Erythroblast (primary cell): Measurements from ENCODE around the gene PTPRN2.

Experiments
- GATA1 ChIP-seq: IDR thresholded peaks from 2 replicates; pipeline ENCODE4 v1.6.1; 2011; ENCODE audit warnings: low read depth, mild to moderate bottlenecking, control low read depth, low read length, moderate library complexity
- POLR2A ChIP-seq: IDR thresholded peaks from 2 replicates; pipeline ENCODE4 v1.6.1; 2011; ENCODE audit warnings: mild to moderate bottlenecking, low read length

DNA sequence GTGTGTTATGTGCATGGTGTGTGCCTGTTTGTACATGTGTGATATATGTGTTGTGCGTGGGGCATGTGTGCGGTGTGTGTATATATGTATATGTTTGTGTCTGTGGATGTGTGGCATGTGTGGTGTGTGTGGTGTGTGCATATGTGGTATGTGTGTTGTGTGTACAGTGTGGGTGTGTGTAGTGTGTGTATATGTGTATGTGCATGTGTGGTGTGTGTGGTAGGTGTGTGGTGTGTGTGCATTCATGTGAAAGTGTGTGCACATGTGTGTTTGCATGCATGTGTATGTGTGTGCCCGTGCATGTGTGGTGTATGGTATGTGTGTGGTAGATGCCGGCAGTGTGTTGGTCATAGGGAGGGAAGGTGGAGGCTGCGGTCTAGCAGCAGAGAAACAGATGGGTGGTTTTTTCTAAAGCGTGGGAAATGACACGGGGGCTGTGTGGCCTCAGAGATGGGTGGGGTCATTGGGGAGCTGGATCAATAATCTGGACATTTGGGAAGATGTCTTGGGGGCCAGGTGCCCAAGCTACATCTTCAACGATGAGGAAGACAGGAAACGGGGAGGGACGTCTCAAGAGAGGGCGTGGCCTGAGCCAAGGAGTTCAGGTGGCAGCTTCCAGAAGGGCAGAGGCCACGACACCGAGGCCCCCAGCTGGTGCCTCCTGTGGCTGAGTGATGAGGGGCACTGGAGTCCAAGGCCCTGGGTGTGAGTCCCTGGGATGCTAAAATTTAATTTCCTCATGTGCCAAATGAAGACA, 769.5 kb downstream of the PTPRN2 start:
- no peak for TF ChIP-seq POLR2A
- no peak for TF ChIP-seq GATA1
